ENCODE measurements around the gene HSPA6.
"Not testable (repeated sequence)": the region's sequence is repeated elsewhere in the genome, so short reads cannot be mapped to it uniquely, and the experiment has no call there.

Gene HSPA6

GRCh38 chr1:161537068-161537669 lies 12.8 kb downstream of the HSPA6 start:
- not testable (repeated sequence) for DNase-seq

DNA sequence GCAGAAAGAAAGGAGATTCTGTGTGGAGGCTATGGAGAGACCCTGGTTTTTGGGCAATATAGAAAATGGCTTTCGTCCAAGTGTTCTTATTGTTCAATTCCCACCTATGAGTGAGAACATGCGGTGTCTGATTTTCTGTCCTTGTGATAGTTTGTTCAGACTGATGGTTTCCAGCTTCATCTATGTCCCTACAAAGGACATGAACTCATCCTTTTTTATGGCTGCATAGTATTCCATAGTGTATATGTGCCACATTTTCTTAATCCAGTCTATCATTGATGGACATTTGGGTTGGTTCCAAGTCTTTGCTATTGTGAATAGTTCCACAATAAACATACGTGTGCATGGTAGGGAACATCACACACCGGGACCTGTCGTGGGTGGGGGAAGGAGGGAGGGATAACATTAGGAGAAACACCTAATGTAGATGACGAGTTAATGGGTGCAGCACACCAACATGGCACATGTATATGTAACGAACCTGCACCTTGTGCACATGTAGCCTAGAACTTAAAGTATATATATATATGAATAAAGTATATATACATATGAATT lies 14.7 kb downstream of the HSPA6 start:
- not testable (repeated sequence) for DNase-seq

DNA sequence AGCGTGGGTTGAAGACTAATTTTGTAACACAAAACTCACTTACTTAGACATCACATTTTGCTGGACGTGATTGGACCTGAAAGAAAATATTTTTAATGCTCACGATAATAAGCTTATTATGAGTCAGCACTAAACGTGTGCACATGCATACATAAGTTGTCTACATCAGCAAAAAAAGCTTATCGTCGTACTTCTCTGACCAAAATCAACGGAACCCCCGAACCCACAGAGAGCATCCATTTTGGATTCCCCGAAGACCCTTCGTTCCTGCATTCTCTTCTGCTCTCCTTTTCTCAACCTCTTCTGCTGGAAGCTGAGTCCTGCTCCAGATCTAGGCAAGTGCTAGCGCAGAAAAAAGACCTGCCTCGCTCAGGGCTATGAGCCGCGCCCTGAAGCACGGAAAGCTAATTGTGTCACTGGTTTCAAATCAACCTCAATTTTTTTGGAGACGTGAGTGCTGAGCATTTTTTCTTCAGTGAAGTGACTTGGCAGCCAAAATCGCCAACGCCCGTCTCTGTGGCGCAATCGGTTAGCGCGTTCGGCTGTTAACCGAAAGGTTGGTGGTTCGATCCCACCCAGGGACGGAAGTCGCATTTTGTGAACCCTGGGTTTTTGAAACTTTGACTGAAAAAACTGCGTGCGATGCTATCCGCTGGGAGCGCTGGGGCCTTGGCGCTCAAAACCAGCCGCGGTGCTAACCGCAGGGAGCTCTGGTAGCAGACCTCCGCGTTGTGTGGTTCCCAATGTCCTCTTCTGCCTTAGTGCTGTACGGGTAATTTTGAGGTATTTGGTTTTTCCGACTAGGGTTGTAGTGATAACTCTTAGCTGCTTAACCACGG lies 15.6 kb downstream of the HSPA6 start:
- peak; percentile 94 for DNase-seq

DNA sequence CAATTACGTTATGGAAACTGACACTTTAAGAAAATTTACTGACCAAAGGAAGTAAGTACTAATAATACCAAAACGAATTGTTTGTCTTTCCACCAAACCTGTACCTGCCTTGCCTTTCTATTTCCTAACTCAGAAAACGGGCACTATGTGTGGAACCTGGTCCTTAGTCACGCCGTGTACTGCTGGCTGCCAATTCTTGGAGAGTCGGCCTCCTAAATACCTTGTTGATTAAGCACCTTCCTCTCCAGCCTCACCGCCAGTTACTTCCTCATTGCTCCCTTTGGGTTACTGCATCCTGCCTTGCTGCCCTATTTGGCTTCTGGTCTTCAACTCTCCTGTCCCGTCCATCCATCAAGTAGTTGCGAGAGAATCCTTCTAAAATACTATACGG lies 16.2 kb downstream of the HSPA6 start:
- DNase-seq: peak; percentile 54

GRCh38 chr1:161542091-161542559 lies 17.8 kb downstream of the HSPA6 start:
- not testable (repeated sequence) for DNase-seq

GRCh38 chr1:161543125-161543524 lies 18.8 kb downstream of the HSPA6 start:
- DNase-seq: peak; percentile 27

DNA sequence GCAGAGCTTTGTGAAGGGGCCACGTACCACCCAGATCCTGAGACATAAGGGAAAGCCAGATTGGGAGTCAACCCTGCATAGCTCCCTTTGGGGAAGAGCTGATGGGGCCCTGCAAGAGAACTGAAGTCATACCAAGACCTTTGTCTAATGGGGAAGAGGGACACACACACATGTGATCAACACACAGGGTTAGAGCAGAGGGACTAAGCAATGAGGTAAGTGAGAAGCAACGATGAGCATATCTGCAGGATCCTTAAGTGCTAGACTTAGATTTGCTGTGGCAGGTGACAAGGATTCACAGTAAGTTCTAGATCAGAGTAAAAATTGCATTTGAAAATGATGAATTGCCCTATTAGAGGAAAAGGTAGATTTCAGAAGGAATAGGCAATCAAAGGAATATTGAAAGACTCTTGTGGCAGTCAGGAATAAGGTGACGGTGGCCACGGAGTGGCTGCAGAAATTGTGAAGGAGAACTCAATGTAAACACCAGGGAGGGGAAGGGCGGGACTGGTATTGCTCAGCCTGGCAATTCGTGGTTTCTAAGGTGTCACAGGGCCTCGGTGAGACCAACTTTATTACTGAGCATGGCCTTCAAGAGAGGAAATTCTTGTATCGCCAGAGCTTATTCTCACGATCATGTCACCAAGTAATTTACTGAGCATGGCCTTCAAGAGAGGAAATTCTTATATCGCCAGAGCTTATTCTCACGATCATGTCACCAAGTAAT lies 20.8 kb downstream of the HSPA6 start:
- peak; percentile 24 for DNase-seq

GRCh38 chr1:161547995-161548741 lies 23.8 kb downstream of the HSPA6 start:
- DNase-seq: not testable (repeated sequence)

GRCh38 chr1:161548749-161549406 lies 24.5 kb downstream of the HSPA6 start:
- DNase-seq: not testable (repeated sequence)

DNA sequence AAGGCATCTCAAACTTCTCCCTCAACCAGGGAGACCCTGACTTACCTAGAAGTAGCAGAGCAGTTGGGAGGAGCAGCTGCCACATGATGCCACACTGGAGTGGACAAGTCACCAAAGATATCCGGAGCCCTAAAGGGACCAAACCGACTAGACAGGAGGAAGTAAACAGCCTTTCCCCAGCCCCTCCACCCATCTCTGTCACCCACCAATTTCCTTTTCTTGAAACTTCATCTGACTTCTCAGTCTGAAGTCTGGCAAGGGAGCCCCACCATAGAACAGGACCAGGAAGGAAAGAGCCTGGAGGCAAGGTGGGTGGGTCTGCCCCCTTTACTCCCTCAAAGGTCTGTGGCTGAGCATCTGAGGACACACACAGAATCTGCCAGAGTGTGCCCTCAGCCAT lies 25.3 kb downstream of the HSPA6 start, which contains the start of gene FCGR3A:
Gene FCGR3A, minus strand, starts transcription at position 167 of the 400 bp plus-strand sequence. Its CDS starts 82 bp downstream, at position 85.
- no peak for DNase-seq

DNA sequence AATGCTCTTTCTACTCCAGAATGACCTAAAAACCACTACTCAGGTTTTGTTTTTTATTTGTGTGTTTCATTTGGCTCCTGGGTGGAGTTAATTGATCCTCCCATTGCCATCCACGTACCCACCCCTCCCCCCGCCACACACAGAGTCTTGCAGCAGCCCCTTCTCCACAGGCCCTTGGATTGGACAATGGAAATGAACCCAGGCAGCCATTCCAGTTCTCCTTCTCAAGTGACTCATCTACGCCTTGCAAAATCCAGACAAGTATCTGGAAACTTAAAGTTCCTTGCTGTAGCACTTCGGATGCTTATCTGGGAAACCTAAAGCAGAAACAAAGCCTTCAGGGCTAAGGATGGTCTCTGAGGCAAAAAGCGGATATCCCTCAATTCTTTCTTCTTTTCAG lies 26.6 kb downstream of the HSPA6 start:
- DNase-seq: not testable (repeated sequence)

DNA sequence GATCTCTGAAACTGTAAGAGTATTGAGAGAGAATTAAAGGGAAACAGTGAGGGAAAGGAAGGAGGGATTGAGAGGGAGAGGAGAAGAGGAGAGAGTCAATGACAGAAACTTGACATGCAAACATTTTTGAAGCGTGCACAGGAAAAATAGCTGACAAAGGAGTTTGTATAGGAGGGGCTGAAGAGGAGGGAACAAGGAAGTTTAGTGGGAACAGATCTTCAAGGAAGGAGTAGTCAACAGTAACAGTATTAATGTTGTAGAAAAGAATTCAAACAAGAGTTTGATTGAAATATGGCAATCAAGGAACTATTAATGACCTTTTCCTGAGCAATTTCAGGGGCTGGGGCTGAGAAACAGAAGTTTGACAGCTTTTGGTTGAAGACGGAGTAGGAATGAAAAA lies 29.3 kb downstream of the HSPA6 start:
- DNase-seq: not testable (repeated sequence)

GRCh38 chr1:161554340-161554739 lies 30.0 kb downstream of the HSPA6 start:
- not testable (repeated sequence) for DNase-seq

- peak; percentile 60 for DNase-seq
Observed at GRCh38 chr1:161554815-161555417, 30.6 kb downstream of the HSPA6 start.

DNA sequence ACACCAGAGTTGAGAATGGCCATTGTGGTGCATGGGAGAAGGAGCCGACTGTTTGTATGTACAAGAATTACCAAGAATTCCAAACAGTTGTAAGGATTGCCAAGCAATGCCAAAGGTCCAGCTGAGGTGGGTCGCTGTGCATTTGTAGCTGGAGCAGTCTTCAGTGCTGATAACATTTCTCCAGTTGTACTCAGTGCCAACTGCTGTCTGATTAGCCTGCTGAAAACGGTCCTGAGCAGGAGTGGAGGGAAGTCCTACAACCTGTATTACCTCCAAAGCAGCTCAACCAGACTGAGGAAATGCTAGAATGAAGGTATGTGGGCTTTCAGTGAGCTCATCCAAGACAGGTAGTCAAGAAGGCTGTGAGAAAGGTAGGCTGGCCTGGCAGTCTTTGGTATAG lies 31.8 kb downstream of the HSPA6 start:
- not testable (repeated sequence) for DNase-seq

DNA sequence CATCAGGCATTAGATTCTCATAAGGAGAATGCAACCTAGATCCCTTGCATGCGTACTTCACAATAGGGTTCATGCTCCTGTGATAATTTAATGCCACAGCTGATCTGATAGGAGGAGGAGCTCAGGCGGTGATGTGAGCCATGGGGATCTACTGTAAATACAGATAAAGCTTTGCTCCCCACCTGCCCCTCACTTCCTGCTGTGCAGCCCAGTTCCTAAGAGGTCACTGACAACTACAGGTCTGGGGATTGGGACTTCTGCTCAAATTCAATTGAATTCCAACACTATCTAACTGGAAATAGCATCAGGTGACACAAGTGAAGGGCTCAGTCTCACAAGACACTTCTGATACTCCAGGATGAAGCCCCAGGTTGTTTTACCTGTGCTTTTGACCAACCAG lies 32.6 kb downstream of the HSPA6 start:
- DNase-seq: not testable (repeated sequence)

DNA sequence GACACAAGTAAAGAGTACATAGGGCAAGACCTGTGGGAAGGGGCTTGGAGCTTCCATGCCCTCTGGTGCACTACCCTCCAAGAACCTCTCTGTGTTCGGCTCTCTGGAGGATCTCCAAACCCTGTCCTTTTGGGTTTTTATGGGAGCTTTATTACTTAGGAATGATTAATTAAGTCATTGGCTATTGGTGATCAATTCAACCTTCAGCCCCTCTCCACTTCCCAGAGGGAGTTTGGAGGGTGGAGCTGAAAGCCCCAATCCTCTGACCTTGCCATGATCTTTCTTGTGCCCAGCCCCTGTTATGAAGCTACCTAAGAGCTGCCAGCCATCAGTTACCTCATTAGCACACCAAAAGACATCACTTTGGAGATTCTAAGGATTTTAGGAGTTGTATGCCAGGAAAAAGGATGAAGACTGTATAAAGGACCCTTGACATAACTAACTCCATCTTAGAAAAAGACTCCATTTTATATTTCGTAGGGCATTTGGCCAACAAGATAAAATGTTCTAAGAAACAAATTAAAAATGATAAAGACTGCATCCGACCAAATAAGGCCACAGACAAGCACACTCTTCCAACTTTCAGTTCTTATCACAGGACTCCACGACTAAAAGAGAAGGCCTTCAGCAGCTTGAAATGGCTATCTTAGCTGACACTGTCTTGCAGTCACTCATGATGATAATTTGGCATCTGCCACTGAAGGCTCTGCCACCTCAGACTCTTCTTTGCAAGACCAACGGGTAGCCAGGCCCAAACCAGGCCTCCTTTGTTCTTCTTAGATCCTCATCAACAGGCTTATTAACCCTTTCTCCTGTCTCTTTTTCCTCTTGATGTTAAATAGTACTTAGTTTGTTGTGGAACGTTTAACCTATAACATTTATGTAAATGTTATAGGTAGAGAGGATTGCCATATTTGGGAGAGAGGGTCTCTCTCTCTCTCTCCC lies 33.4 kb downstream of the HSPA6 start:
- DNase-seq: not testable (repeated sequence)

GRCh38 chr1:161560960-161561715 lies 36.8 kb downstream of the HSPA6 start:
- peak; percentile 96 for DNase-seq

- DNase-seq: peak; percentile 69
Observed at GRCh38 chr1:161562441-161562840, 38.1 kb downstream of the HSPA6 start.

Measured in MV-4-11 (cell line).